HG02938 (cell line): ENCODE results near the gene HS6ST3.

ENCODE experiments used
- ATAC-seq: cut with Tn5 transposase; IDR thresholded peaks from one replicate; pipeline ENCODE4 v1.9.1; 2021; ENCODE audit warnings: mild to moderate bottlenecking, moderate library complexity; ENCODE audit not compliant: unreplicated experiment

Gene HS6ST3

GRCh38 chr13:96816261-96816660 is 726.4 kb downstream of the HS6ST3 start:
- ATAC-seq, result no peak

- ATAC-seq, result no peak
These were observed 727.0 kb downstream of the HS6ST3 start for GRCh38 chr13:96816874-96817273.

- ATAC-seq, result no peak
These were observed 727.5 kb downstream of the HS6ST3 start for GRCh38 chr13:96817336-96817941.

GRCh38 chr13:96819375-96819774 is 729.5 kb downstream of the HS6ST3 start:
- ATAC-seq, result no peak

- ATAC-seq, result no peak
These were observed 731.5 kb downstream of the HS6ST3 start for GRCh38 chr13:96821381-96821780.

GRCh38 chr13:96821971-96822370 is 732.1 kb downstream of the HS6ST3 start:
- ATAC-seq, result no peak

GRCh38 chr13:96822895-96823294 is 733.0 kb downstream of the HS6ST3 start:
- ATAC-seq, result peak; percentile 65

GRCh38 chr13:96824140-96824539 is 734.2 kb downstream of the HS6ST3 start:
- ATAC-seq, result no peak

- ATAC-seq, result no peak
These were observed 735.7 kb downstream of the HS6ST3 start for GRCh38 chr13:96825653-96826052.

GRCh38 chr13:96834626-96835025 is 744.7 kb downstream of the HS6ST3 start:
- no peak for ATAC-seq

- ATAC-seq, result no peak
These were observed 745.6 kb downstream of the HS6ST3 start for GRCh38 chr13:96835546-96835945.

- ATAC-seq, result no peak
These were observed 746.8 kb downstream of the HS6ST3 start for GRCh38 chr13:96836733-96837132.

- ATAC-seq, result no peak
These were observed 747.9 kb downstream of the HS6ST3 start for GRCh38 chr13:96837809-96838208.

- ATAC-seq, result no peak
These were observed 754.3 kb downstream of the HS6ST3 start for GRCh38 chr13:96844195-96844594.

- ATAC-seq, result no peak
These were observed 754.7 kb downstream of the HS6ST3 start for GRCh38 chr13:96844616-96845015.

GRCh38 chr13:96848286-96848685 is 758.4 kb downstream of the HS6ST3 start:
- no peak for ATAC-seq

GRCh38 chr13:96849091-96849490 is 759.2 kb downstream of the HS6ST3 start:
- no peak for ATAC-seq

GRCh38 chr13:96850538-96851145 is 760.7 kb downstream of the HS6ST3 start:
- ATAC-seq, result no peak

- ATAC-seq, result no peak
These were observed 762.0 kb downstream of the HS6ST3 start for GRCh38 chr13:96851856-96852445.

GRCh38 chr13:96858133-96858826 is 768.4 kb downstream of the HS6ST3 start:
- ATAC-seq, result no peak

GRCh38 chr13:96860882-96861281 is 771.0 kb downstream of the HS6ST3 start:
- no peak for ATAC-seq

- ATAC-seq, result no peak
These were observed 772.2 kb downstream of the HS6ST3 start for GRCh38 chr13:96862093-96862492.
